Effector memory CD8-positive, alpha-beta T cell (primary cell): Measurements from ENCODE around the gene MEIS1.
A peak's percentile ranks its signal among the peaks of the same experiment; 100 is the strongest.
"Not testable (repeated sequence)": the region's sequence is repeated elsewhere in the genome, so short reads cannot be mapped to it uniquely, and the experiment has no call there.

Experiments
- ATAC-seq: fragments of 150-1000 bp; cut with Tn5 transposase; replicated peaks from 2 replicates; pipeline ENCODE4 v1.10.0; 2021; ENCODE audit warnings: mild to moderate bottlenecking, moderate library complexity
- DNase-seq, 3 experiments: peaks; one replicate each; pipeline ENCODE4 v3.0.0; 2021
- H3K27ac Mint-ChIP-seq, 2 donors: one replicate each; pipeline ENCODE4 v1.8.0; 2022; ENCODE audit warnings: mild to moderate bottlenecking in 2 of 2, mixed read lengths in 2 of 2, moderate library complexity in 2 of 2
- H3K27me3 Mint-ChIP-seq, 2 donors: one replicate each; pipeline ENCODE4 v1.8.0; 2022; ENCODE audit warnings: mixed read lengths in 2 of 2
- H3K36me3 Mint-ChIP-seq: one replicate; pipeline ENCODE4 v1.8.0; 2022; ENCODE audit warnings: mild to moderate bottlenecking, moderate library complexity, mixed read lengths; ENCODE audit not compliant: insufficient read depth
- H3K4me1 Mint-ChIP-seq, 2 donors: one replicate each; pipeline ENCODE4 v1.8.0; 2022; ENCODE audit warnings: low read depth in 2 of 2, mixed read lengths in 2 of 2
- H3K4me3 Mint-ChIP-seq, 2 donors: one replicate each; pipeline ENCODE4 v1.8.0; 2022; ENCODE audit warnings: mild to moderate bottlenecking in 2 of 2, mixed read lengths in 2 of 2, moderate library complexity in 2 of 2
- H3K9me3 Mint-ChIP-seq, 2 donors: one replicate each; pipeline ENCODE4 v1.8.0; 2022; ENCODE audit warnings: mixed read lengths in 2 of 2
- total RNA-seq, 9 experiments: gene quantifications; one replicate each; lab custom pipeline; 2026; lab: John Stamatoyannopoulos, UW

MEIS1 gene
- 0 to 0.42 (median 0.12) reads per million in 9 experiments for total RNA-seq

DNA sequence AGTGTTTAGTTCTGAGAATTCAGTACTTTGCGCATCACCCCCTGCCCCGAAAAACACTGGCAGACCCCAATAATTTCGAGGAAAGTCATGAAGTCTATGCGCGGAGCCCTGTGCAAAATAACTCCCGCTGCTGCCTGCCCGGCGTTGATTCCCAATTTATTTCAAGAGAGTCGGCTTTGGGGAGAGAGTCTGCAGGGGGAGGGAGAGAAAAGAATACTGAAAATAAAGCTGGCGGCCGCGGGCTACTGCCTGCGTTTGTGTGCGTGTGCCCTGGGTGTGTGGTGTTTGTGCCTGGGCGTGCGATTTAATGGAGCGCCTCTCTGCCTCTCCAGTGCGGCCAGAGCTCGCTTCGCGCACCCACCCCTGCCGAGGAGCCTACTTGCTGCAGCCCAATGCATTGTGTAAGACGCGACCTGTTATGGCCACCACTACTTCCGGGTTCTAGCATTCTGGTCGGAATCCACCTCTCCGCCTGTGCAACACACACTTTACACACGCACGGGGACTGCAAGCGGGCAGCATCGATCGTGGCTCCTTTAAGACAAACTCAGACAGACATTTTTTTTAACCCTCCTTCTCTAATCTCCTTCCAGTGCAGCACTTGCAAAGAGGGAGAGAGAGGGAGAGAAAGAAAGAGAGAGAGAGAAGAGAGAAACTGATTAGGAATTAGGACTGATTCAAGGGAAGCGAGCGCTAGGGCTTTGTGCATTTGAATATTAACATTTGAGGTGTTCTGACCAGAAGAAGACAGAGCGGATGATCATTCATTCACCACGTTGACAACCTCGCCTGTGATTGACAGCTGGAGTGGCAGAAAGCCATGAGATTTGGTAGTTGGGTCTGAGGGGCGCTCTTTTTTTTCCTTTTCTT lies at the start of gene MEIS1:
Gene MEIS1, plus strand, starts transcription at position 447 of the 870 bp plus-strand sequence. CDS start 732 bp downstream, outside the sequence.
- H3K36me3 Mint-ChIP-seq, result no peaks in the 10 kb centered on the region
- no peaks in the 10 kb centered on the region for H3K9me3 Mint-ChIP-seq
- peaks cover 14 to 24% of the 10 kb centered on the region in 2 donors for H3K4me1 Mint-ChIP-seq
- H3K27me3 Mint-ChIP-seq, result peaks cover 77 to 78% of the 10 kb centered on the region in 2 donors
- peak within 1 kb of the TSS; percentile 6 to 11 for H3K27ac Mint-ChIP-seq
- ATAC-seq, result peak; percentile 74
- H3K4me3 Mint-ChIP-seq, result peak within 1 kb of the TSS; percentile 79 to 88
- DNase-seq, result no peak

DNA sequence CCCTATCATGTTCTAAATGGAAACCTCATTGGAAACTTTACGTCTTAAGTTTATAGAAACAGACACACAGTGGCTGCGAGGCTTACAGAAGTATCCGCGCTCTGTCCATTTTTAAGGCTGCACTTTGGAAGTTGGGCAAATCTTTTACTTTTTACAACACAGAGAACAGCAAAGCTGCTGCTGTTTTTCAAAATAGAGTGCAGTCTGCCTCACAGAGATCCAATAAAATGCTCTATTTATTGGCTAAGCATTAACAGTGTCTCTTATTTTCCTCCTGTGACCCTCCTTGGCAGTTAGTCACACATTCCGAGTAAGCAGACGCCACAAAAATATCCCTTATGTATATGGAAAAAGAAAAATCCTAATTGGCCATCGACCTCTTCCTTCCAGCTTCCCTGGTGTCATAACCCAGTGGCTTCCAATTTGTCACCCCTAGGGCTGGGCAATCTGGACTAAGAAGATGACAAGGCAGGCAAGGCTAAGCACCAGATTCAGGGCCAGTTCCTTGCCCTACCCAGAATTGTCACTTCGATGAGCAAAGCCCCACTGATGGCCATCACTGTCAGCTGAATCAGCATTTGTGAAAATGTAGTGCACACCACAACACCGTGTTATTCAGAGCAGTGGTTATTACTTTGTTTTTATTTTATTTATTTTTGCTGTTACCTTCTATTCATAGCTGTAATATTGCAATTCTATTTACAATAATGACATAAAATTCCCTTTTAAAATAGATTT lies 47.7 kb upstream of the MEIS1 start:
- no peak for ATAC-seq
- Mint-ChIP-seq H3K27me3 (no peaks in the 10 kb centered on the region), H3K36me3 (no peaks in the 10 kb centered on the region)

DNA sequence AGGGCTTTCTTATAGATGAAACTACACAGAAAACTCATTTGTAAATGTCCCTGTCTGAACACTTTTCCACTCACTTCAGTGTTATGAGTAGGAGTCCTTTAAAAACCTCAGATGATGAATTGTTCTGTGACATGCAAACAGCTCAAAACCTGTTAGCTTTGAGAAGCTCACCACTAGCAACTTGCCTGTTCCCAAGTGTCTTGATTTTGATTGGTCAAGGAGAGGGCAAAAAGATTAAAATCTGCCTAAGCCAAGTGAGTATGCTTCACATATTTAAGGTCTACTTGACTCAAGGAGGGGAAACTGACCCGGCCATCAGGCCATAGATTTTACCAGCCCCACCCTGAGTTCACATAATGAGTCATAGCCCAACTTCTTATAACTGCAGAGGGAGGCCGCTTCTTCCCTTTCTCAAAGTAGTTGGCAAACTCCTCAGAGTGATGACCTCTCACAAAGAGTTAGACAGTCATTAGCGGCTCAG lies 45.2 kb upstream of the MEIS1 start:
- no peaks in the 10 kb centered on the region for H3K27me3 Mint-ChIP-seq
- no peak overlapping the region for H3K4me3 Mint-ChIP-seq
- no peak overlapping the region for H3K27ac Mint-ChIP-seq
- H3K9me3 Mint-ChIP-seq, result peaks cover 4 to 7% of the 10 kb centered on the region in 2 donors
- DNase-seq, result no peak
- no peak for ATAC-seq
- H3K4me1 Mint-ChIP-seq, result no peaks in the 10 kb centered on the region
- no peaks in the 10 kb centered on the region for H3K36me3 Mint-ChIP-seq

More for the DNA sequence above, 47.7 kb upstream of the MEIS1 start:
- DNase-seq, result no peak
- Mint-ChIP-seq H3K9me3 (peaks cover 0 to 4% of the 10 kb centered on the region in 2 donors), H3K4me1 (no peaks in the 10 kb centered on the region), H3K27ac (no peak overlapping the region), H3K4me3 (no peak overlapping the region)

GRCh38 chr2:66390152-66390551 lies 44.8 kb upstream of the MEIS1 start:
- no peak for DNase-seq
- Mint-ChIP-seq H3K9me3 (peaks cover 4 to 7% of the 10 kb centered on the region in 2 donors), H3K27me3 (no peaks in the 10 kb centered on the region), H3K36me3 (no peaks in the 10 kb centered on the region), H3K4me1 (no peaks in the 10 kb centered on the region), H3K27ac (no peak overlapping the region), H3K4me3 (no peak overlapping the region)
- no peak for ATAC-seq

DNA sequence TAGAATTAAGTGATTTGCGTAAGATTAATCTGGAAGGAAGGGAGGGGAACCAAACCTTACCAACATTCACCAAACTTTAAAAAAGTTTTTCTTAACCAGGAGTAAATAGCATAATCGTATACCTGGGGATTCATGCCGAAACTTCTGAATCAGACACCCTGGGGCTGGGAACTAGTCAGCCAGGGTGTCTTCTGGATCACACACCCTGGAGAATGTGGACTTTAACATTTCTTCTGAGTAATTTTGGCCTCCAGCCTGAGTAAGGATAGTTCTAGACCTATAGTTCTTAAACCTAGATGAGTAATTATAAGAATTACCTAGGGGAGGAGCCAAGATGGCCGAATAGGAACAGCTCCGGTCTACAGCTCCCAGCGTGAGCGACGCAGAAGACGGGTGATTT lies 44.1 kb upstream of the MEIS1 start:
- no peaks in the 10 kb centered on the region for H3K36me3 Mint-ChIP-seq
- no peak overlapping the region for H3K4me3 Mint-ChIP-seq
- no peaks in the 10 kb centered on the region for H3K27me3 Mint-ChIP-seq
- no peaks in the 10 kb centered on the region for H3K4me1 Mint-ChIP-seq
- ATAC-seq, result no peak
- no peak overlapping the region for H3K27ac Mint-ChIP-seq
- DNase-seq, result no peak
- H3K9me3 Mint-ChIP-seq, result peaks cover 4 to 7% of the 10 kb centered on the region in 2 donors

GRCh38 chr2:66391240-66391639 lies 43.7 kb upstream of the MEIS1 start:
- not testable (repeated sequence) for H3K4me1 Mint-ChIP-seq, H3K4me3 Mint-ChIP-seq, H3K27me3 Mint-ChIP-seq, ATAC-seq, H3K36me3 Mint-ChIP-seq, DNase-seq, H3K9me3 Mint-ChIP-seq, H3K27ac Mint-ChIP-seq

GRCh38 chr2:66405473-66405872 lies 29.5 kb upstream of the MEIS1 start:
- no peaks in the 10 kb centered on the region for H3K36me3 Mint-ChIP-seq
- no peaks in the 10 kb centered on the region for H3K9me3 Mint-ChIP-seq
- H3K27ac Mint-ChIP-seq, result no peak overlapping the region
- ATAC-seq (no peak), DNase-seq (no peak)
- H3K4me3 Mint-ChIP-seq, result no peak overlapping the region
- H3K27me3 Mint-ChIP-seq, result no peaks in the 10 kb centered on the region
- H3K4me1 Mint-ChIP-seq, result no peaks in the 10 kb centered on the region

DNA sequence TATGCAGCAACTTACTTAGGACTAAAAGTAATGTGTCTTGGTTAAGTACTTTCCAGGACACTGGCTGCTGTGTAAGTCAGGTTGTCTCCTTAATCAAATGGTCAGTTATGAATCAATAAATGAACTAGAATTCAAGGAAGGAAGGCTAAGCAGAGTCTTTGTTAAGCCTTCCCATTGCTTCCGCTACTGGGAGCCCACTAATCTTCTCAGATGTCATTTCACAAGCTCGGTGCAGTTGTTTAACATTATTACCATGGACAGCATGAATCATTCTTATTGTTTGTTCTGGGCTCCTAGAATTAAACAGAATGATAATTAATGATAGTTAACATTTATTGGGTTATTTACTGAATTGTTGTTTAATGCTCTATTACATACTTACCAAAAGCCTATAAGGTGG lies 26.0 kb upstream of the MEIS1 start:
- H3K36me3 Mint-ChIP-seq, result no peaks in the 10 kb centered on the region
- no peak overlapping the region for H3K27ac Mint-ChIP-seq
- no peaks in the 10 kb centered on the region for H3K4me1 Mint-ChIP-seq
- no peaks in the 10 kb centered on the region for H3K9me3 Mint-ChIP-seq
- H3K4me3 Mint-ChIP-seq, result no peak overlapping the region
- H3K27me3 Mint-ChIP-seq, result no peaks in the 10 kb centered on the region
- DNase-seq, result no peak
- no peak for ATAC-seq

GRCh38 chr2:66412874-66413273 lies 22.1 kb upstream of the MEIS1 start:
- no peaks in the 10 kb centered on the region for H3K36me3 Mint-ChIP-seq
- no peak for ATAC-seq
- no peak overlapping the region for H3K27ac Mint-ChIP-seq
- no peaks in the 10 kb centered on the region for H3K4me1 Mint-ChIP-seq
- H3K27me3 Mint-ChIP-seq, result no peaks in the 10 kb centered on the region
- no peaks in the 10 kb centered on the region for H3K9me3 Mint-ChIP-seq
- H3K4me3 Mint-ChIP-seq, result no peak overlapping the region
- DNase-seq, result no peak

DNA sequence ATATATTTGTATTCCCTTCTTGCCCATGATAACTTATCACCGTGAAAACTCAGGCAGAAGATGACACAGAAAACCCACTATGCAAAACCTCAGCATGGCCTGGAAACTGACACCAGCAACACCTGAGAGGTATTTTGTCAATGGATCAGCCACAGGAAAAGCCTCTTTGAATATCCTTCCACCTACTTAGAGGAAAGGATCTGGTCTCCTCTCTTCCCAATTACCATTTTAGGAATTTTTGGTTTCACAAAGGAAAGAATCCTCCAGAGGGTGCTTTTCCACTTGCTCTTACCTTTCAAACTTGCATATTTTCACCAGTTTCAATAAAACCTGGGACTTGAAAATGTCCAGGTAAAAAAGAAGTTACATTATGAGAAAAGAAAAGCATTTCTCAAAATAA lies 20.0 kb upstream of the MEIS1 start:
- no peak overlapping the region for H3K4me3 Mint-ChIP-seq
- H3K27ac Mint-ChIP-seq, result no peak overlapping the region
- H3K4me1 Mint-ChIP-seq, result no peaks in the 10 kb centered on the region
- no peaks in the 10 kb centered on the region for H3K9me3 Mint-ChIP-seq
- H3K36me3 Mint-ChIP-seq, result no peaks in the 10 kb centered on the region
- no peak for ATAC-seq
- H3K27me3 Mint-ChIP-seq, result no peaks in the 10 kb centered on the region
- DNase-seq, result no peak

DNA sequence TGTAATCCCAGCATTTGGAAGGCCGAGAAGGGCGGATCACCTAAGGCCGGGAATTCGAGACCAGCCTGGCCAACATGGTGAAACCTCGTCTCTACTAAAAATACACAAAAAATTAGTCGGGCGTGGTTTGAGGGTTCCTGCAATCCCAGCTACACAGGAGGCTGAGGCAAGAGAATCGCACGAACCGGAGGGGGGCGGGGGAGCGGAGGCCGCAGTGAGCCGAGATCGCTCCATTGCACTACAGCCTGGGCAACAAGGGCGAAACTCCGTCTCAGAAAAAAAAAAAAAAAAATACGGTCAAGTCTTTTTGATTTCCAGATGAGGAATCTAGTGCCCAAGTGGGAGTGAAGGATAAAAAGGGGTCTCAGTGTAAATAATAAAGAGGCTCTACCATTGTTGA lies 16.5 kb upstream of the MEIS1 start:
- DNase-seq (no peak), ATAC-seq (no peak)
- Mint-ChIP-seq H3K4me3 (no peak overlapping the region), H3K9me3 (no peaks in the 10 kb centered on the region), H3K36me3 (no peaks in the 10 kb centered on the region), H3K27me3 (no peaks in the 10 kb centered on the region), H3K4me1 (no peaks in the 10 kb centered on the region), H3K27ac (no peak overlapping the region)

DNA sequence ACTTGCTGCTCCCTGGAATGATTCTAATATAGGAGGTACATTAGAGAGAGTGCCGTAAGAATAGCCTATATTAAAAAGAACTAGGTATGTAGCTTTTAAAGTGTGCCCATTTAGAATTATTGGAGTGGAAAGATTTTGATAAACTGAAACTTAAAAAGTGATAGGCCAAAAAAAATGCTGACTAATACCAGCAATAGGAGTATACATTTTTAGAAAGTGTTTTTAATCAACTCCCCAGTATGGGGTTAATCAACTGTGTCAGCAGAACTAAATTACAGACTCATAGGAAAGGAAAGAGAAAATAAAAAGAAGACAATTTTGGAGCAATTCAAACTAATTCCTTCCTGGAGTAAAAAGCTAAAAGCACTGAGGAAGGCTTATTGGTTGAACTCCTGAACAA lies 13.3 kb upstream of the MEIS1 start:
- Mint-ChIP-seq H3K27ac (no peak overlapping the region), H3K36me3 (no peaks in the 10 kb centered on the region), H3K27me3 (peaks cover 18 to 19% of the 10 kb centered on the region in 2 donors), H3K9me3 (no peaks in the 10 kb centered on the region), H3K4me3 (no peak overlapping the region), H3K4me1 (no peaks in the 10 kb centered on the region)
- ATAC-seq (no peak), DNase-seq (no peak)

DNA sequence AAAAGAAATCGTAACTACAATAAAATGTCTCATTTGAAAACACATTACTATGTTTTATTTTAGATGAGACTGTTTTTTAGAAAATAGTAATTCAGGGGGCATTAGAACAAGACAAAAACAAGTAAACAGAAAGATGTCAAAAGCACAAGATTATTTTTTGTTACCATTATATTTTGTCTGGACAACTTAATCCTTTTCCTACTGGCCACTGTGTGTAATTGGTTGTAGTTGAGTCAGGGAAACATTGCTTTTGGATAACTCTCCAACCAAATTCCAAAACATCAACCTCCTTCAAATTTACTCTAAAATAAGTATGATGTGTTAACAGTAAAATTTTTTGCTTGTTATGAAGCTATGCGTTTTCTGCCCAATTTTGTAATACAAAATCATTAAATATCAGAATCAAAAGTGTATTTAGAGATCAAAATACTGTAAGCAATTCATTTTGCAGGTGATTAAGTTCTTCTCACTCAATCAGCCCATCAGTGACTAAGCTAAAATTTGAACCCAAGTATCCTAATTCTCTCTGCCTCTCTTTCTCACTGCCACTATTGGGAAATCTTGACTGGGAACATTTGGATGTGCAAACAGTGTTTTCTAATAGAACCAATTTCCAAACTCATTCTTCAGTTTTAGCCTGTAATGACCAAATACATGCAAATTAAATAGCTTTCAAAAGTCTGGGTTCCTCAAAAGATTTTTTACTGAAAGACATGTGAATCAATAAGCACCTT lies 11.4 kb upstream of the MEIS1 start:
- no peaks in the 10 kb centered on the region for H3K9me3 Mint-ChIP-seq
- H3K4me3 Mint-ChIP-seq, result no peak overlapping the region
- H3K36me3 Mint-ChIP-seq, result no peaks in the 10 kb centered on the region
- no peaks in the 10 kb centered on the region for H3K4me1 Mint-ChIP-seq
- DNase-seq, result no peak
- no peak for ATAC-seq
- peaks cover 18 to 19% of the 10 kb centered on the region in 2 donors for H3K27me3 Mint-ChIP-seq
- no peak overlapping the region for H3K27ac Mint-ChIP-seq
